ENCODE results near the gene MDN1.
"Not testable (repeated sequence)": the region's sequence is repeated elsewhere in the genome, so short reads cannot be mapped to it uniquely, and the experiment has no call there.

Gene MDN1, protein sequence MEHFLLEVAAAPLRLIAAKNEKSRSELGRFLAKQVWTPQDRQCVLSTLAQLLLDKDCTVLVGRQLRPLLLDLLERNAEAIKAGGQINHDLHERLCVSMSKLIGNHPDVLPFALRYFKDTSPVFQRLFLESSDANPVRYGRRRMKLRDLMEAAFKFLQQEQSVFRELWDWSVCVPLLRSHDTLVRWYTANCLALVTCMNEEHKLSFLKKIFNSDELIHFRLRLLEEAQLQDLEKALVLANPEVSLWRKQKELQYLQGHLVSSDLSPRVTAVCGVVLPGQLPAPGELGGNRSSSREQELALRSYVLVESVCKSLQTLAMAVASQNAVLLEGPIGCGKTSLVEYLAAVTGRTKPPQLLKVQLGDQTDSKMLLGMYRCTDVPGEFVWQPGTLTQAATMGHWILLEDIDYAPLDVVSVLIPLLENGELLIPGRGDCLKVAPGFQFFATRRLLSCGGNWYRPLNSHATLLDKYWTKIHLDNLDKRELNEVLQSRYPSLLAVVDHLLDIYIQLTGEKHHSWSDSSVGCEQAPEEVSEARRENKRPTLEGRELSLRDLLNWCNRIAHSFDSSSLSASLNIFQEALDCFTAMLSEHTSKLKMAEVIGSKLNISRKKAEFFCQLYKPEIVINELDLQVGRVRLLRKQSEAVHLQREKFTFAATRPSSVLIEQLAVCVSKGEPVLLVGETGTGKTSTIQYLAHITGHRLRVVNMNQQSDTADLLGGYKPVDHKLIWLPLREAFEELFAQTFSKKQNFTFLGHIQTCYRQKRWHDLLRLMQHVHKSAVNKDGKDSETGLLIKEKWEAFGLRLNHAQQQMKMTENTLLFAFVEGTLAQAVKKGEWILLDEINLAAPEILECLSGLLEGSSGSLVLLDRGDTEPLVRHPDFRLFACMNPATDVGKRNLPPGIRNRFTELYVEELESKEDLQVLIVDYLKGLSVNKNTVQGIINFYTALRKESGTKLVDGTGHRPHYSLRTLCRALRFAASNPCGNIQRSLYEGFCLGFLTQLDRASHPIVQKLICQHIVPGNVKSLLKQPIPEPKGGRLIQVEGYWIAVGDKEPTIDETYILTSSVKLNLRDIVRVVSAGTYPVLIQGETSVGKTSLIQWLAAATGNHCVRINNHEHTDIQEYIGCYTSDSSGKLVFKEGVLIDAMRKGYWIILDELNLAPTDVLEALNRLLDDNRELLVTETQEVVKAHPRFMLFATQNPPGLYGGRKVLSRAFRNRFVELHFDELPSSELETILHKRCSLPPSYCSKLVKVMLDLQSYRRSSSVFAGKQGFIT (N-terminal part only)

GRCh38 chr6:89819336-89820130 lies at the start of gene MDN1:
Gene MDN1, minus strand, starts transcription at chr6:89819794. Its CDS starts 187 bp downstream, at chr6:89819607.
- DNase-seq (ENCODE audit: low read depth) = peak; percentile 83

DNA sequence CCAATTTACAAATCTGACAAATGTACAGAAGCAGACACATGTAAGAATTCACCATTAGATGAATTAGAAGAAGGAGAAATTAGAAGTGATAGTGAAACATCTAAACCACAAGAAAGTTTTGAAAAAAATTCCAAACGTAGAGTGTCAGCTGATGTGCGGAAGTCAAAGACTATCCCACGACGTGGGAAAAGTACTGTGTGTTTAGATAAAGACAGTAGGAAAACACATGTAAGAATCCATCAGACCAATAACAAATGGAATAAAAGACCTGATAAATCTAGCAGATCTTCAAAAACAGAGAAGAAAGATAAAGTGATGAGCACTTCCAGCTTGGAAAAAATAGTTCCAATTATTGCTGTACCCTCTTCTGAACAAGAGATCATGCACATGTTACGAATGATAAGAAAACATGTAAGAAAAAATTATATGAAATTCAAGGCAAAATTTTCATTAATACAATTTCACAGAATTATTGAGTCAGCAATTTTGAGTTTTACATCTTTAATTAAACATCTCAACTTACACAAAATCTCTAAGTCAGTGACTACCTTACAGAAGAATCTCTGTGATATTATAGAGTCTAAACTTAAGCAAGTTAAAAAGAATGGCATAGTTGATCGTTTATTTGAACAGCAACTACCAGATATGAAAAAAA lies 46.6 kb upstream of the MDN1 start:
- no peak for DNase-seq (ENCODE audit: low read depth)

GRCh38 chr6:89862698-89863097 lies 43.1 kb upstream of the MDN1 start:
- DNase-seq (ENCODE audit: low read depth) = no peak

- no peak for DNase-seq (ENCODE audit: low read depth)
Observed at GRCh38 chr6:89862273-89862672, 42.7 kb upstream of the MDN1 start.

DNA sequence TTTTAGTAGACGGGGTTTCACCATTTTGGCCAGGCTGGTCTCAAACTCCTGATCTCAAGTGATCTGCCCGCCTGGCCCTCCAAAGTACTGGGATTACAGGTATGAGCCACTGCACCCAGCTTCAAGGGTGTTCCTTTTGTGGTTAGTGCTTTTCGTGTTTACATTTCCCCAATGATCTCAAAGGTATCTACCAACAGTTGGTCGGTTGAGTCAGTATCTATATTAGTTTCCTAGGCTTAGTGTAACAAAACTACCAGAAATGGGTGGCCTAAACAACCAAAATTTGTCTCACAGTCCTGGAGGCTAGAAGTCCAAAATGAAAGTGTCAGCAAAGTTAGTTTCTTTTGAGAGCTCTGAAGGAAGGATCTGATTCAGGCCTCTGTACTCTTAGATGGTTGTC lies 40.1 kb upstream of the MDN1 start:
- DNase-seq (ENCODE audit: low read depth) = no peak

DNA sequence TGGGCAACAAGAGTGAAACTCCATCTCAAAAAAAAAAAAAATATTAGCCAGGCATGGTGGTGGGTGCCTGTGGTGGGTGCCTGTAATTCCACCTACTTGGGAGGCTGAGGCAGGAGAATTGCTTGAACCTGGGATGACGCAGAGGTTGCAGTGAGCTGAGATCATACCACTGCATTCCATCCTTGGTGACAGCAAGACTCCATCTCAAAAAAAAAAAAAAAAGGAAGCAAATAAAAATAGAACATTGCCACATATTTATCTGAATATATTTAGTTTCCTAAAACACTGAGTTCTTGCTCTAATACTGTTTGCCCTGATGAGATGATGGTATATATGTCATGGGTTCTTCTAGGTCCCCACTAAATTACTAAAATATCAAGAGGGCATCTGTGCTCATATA lies 38.4 kb upstream of the MDN1 start:
- DNase-seq (ENCODE audit: low read depth) = no peak

- no peak for DNase-seq (ENCODE audit: low read depth)
Observed at GRCh38 chr6:89853068-89853467, 33.5 kb upstream of the MDN1 start.

- not testable (repeated sequence) for DNase-seq (ENCODE audit: low read depth)
Observed at GRCh38 chr6:89847513-89847912, 27.9 kb upstream of the MDN1 start.

DNA sequence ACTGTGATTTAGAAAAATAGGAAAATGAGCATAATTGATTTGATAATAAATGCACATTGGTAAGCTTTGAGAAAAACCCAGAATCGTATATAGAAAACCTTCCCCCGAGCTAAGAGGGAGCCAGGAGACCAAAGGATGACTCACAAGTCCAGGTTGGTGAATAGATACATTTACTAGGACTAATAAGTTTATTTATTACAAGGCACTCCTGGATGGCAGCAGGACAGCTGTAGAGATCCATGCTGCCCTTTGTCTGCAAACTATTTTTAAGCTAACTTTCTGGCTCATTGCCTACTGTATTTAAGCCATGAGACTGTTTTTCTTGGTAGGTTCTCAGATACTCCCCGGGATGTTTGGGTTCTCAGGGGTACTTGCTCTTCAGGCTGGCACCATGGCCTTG lies 23.5 kb upstream of the MDN1 start:
- no peak for DNase-seq (ENCODE audit: low read depth)

GRCh38 chr6:89842228-89842627 lies 22.6 kb upstream of the MDN1 start:
- DNase-seq (ENCODE audit: low read depth) = no peak

DNA sequence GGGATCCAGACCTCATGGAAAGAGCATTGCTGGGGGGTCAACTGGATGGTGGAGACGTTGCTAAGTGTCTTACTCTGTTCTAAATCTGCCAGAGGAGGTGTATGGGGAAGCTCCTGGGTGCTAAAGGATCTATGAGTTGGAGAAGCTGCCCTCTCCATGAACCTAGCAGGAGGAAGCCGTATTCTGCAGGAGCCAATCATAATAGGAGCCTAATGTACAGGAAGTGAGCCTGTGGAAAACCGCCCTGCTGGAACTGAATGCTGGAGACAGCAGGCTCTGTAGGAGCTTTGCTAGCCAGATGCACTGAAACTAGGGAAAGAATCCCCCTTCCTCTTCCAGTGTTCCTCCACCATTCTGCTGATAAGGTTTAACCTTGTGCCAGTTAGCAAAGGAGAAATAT lies 20.9 kb upstream of the MDN1 start:
- DNase-seq (ENCODE audit: low read depth) = no peak

DNA sequence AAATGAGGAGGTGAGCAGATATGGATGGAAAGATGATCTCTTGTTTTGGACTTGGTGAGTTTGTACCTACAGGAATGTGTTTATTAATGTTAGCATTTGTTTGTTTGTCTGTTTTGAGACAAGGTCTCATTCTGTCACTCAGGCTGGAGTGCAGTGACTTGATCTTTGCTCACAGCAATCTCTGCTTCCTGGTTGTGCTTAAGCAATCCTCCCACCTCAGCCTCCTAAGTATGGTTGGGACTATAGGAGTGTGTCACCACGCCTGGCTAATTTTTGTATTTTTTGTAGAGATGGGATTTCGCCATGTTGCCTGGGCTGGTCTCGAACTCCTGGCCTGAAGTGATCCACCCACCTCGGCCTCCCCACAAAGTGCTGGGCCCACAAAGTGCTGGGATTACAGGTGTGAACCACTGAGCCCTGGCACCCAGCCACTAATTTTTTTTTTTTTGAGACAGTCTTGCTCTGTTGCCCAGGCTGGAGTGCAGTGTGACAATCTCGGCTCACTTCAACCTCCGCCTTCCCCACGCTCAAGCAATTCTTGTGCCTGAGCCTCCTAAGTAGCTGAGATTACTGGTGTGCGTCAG lies 17.1 kb upstream of the MDN1 start:
- no peak for DNase-seq (ENCODE audit: low read depth)

GRCh38 chr6:89834884-89835792 lies 15.5 kb upstream of the MDN1 start:
- DNase-seq (ENCODE audit: low read depth) = peak; percentile 12

DNA sequence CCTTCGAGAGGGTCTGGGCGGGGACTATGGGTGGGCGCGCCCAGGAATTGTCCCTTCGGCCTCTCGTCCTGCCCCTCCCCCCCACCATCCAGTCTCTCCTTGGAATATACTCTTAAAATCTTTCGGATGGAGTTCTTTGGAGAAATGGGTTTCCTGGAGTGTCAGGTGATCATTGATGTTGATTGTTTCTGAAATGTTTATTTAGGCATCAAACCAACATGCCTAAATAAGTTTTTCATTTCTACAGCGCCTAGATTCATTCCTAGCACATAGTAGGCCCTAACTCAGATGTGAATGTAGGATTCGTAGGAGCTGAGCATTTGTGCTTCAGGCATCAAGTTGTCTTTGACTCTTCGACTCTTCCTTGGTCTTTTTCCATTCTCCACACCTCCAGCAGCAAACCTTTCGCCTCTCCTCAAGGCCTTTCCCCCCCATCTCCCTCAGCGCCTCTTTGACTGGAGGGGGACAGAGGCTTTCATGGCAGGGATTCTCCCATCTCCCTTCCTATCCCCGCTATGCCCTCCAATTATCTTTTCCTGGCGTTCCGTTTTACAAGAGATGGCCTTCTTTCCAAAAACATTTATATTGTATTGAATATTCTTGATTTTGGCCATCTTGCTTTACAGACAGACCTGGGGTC lies 10.7 kb upstream of the MDN1 start:
- no peak for DNase-seq (ENCODE audit: low read depth)

- DNase-seq (ENCODE audit: low read depth) = peak; percentile 92
Observed at GRCh38 chr6:89829472-89830169, 10.0 kb upstream of the MDN1 start, which contains the start of gene CASP8AP2. Gene CASP8AP2, plus strand, starts transcription at chr6:89829880.

DNA sequence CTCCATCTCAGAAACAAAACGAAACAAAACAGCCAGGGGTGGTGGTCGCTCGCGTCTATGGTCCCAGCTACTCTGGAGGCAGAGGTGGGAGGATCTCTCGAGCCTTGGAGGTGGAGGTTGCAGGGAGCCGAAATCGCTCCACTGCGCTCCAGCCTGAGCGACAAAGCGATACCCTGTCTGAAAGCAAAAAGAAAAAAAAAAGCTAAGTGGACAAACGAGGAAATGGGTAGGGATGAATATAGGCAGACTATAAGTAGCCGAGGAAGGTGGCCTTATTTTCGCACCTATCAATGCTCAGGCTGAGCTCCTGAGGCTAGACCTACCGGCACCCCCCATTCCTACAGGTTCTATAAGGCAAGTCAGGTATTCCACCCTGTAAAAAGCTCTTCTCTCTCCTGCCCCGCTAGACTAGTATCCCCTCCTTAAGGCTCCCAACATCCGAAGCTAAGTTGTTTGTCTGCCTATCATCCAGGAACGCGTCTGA lies 9.4 kb upstream of the MDN1 start:
- peak; percentile 11 for DNase-seq (ENCODE audit: low read depth)

- not testable (repeated sequence) for DNase-seq (ENCODE audit: low read depth)
Observed at GRCh38 chr6:89828475-89828987, 8.9 kb upstream of the MDN1 start.

- DNase-seq (ENCODE audit: low read depth) = no peak
Observed at GRCh38 chr6:89826029-89826528, 6.5 kb upstream of the MDN1 start.
